ENCODE measurements around the gene BLOC1S6. TPM values are rescaled to one million over a fixed set of nuclear protein-coding genes. Genes with fewer than 3 reads are reported as not detected.

The BLOC1S6 gene
- total RNA-seq, 1 experiment from 2014 or later = 59.2 TPM

GRCh38 chr15:45588219-45588875 lies 1.2 kb downstream of the BLOC1S6 start:
- no peak for DNase-seq (ENCODE audit: low spot score)

DNA sequence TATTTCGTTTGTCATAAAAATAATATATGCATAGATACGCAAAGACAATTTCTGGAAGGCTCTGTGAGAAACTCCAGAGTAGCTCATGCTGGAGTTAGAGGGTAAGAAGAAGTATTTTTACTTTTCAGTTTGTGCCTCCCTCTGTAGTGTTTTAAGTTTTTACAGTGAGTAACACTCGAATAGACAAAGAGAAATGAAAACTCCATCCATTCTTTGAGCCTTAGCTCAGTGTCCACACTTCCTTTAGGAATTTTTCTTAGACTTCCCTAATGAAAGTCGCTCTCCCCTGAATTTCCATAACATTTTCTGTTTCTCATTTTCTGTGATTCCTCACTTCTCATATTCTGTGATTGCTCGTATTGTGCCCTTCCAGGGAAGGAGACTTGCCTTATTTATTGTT lies 2.1 kb downstream of the BLOC1S6 start:
- no peak for DNase-seq (ENCODE audit: low spot score)

- DNase-seq (ENCODE audit: low spot score) = no peak
Measured at GRCh38 chr15:45594319-45594718, 7.1 kb downstream of the BLOC1S6 start.

DNA sequence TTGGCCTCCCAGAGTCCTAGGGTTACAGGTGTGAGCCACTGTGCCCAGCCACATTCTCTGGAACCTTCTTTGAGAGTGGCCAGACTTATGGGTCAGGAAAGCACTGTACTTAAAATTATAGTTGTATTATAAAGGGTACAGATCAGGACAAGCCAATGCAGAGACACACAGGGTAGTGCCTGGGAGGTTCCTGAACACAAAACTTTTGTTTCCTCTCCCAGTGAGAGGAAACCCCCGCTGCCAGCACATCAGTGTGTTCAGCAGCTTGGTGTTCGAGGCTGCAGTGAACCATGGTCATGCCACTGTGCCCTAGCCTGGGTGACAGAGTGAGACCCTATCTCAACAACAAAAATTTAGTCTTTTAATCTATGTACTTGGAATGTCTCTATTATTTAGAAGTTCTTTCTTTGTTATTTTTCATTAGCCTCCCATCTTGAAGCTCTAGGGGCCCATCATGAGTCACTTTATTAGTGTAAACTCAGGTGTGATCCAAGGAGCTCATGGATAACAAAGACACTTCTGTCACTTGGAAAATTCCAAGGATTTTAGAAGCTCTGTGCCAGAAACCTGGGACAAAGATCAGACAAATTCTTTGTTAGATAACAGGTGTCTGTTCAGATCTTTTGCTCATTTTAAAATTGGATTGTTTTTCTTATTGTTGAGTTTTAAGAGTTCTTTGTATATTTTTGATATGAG lies 7.8 kb downstream of the BLOC1S6 start:
- no peak for DNase-seq (ENCODE audit: low spot score)

DNA sequence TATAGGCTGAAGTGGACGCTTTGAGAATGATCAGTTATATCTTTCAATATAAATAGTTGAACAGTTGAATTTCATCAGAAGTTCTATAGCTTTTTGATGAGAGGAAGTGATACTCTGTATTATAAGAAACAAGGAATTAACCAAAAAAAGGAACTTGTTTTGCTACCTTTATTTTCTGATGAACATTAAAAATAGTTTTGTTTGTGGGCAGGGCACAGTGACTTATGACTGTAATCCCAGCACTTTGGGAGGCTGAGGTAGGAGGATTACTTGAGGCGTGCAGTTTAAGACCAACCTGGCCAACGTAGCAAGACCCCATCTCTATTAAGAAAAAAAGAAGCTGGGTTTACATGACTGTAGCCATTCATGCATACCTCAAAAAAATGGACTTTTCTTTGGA lies 16.7 kb downstream of the BLOC1S6 start:
- no peak for DNase-seq (ENCODE audit: low spot score)

- DNase-seq (ENCODE audit: low spot score) = no peak
Measured at GRCh38 chr15:45604326-45604725, 17.1 kb downstream of the BLOC1S6 start.

GRCh38 chr15:45606413-45606812 lies 19.2 kb downstream of the BLOC1S6 start:
- no peak for DNase-seq (ENCODE audit: low spot score)

GRCh38 chr15:45606841-45607240 lies 19.7 kb downstream of the BLOC1S6 start:
- no peak for DNase-seq (ENCODE audit: low spot score)

DNA sequence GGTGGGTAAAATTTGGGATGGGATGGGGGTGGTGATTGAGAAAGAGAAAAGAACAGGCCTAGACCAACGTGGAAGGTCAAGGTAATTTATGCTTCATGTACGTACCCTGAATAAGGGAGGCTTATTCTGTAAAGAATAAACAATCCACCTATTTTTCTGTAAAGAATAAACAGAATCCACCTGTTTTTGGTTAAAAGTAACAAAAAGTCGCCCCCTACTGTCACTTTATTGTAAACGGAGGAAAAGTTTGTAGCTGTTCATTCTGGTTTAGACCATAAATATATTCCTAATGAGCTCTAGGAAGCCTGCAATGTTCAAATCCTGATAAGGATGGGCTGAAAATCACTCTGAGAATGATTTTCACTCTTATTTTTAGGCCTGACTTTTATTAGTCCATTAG lies 24.1 kb downstream of the BLOC1S6 start:
- DNase-seq (ENCODE audit: low spot score) = no peak

- no peak for DNase-seq (ENCODE audit: low spot score)
Measured at GRCh38 chr15:45612790-45613415, 25.7 kb downstream of the BLOC1S6 start.

DNA sequence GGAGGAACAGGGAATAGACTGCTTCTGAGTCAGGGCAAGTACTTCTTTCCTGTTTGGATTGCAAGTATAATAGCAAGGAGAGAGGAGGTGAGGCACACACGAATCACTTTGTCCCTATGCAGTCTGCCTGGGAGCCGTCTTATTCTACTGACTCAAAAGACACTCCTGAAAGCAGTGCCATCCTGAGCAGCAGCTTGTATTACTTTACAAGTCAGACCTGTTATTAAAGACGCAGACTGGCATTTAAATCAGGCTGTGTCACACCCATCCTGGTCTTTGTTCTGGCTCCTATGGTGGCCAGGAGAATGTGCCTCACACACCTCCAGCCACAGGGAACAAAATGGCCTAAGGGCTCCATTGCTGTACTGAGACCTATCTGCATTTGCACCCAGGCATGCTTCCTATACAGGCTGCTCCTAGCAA lies 29.7 kb downstream of the BLOC1S6 start:
- DNase-seq (ENCODE audit: low spot score) = no peak

GRCh38 chr15:45618813-45619212 lies 31.6 kb downstream of the BLOC1S6 start:
- DNase-seq (ENCODE audit: low spot score) = no peak

DNA sequence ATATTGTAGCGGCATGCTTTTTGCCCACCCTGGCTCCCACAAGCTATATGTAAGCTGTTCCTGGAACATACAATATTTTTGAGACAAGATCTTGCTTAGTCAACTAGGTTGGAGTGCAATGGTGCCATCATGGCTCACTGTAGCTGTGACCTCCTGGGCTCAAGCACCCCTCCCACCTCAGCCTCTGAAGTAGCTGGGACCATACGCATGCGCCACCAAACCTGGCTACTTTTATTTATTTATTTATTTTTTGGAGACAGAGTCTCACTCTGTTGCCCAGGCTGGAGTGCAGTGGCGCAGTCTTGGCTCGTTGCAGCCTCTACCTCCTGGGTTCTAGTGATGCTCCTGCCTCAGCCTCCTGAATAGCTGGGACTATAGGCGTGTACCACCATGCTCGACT lies 41.0 kb downstream of the BLOC1S6 start:
- DNase-seq (ENCODE audit: low spot score) = no peak

- DNase-seq (ENCODE audit: low spot score) = no peak
Measured at GRCh38 chr15:45630917-45631691, 43.9 kb downstream of the BLOC1S6 start.

GRCh38 chr15:45631776-45632175 lies 44.6 kb downstream of the BLOC1S6 start:
- DNase-seq (ENCODE audit: low spot score) = no peak

DNA sequence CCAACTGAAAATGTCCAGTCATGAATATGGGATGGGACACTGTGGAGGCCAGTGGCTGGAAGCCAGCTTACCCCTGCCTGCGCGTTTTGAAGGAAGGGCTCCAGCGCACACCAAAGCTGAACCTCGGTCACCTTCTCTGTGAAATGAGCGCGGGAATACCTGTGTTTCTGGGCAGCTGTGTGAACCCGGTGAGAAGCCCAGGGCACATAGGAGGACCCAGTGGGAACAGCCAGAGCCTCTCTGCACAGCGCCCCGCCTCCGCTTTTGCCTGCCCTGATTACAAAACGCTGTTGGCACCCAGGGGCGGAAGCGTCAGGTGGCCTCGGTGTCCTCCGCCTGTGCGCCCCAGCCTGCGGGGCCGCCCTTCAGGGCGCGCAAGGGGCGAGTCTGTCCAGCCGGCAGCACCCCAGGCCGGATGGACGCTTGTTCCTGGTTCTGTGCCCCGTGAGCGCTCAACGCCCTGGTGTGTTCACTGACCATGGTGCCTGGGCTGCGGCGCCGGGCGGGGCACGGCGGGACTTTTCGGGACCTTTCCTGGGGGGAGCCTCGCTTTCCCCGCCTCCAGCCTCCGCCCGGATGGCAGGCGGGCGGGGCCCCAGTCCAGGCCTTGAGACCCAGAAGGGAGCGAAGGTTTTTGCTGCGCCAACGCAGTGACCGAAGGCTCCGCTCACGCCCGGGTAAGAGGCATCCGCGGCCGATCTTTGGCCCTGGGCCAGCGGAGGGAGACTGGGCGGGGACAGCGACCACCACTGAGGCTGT lies 47.4 kb downstream of the BLOC1S6 start, which contains the start of gene SQOR:
SQOR (plus strand) TSS at position 598 of the 759 bp plus-strand sequence. CDS start 23,895 bp downstream, outside the sequence.
- DNase-seq (ENCODE audit: low spot score) = peak; percentile 27

- DNase-seq (ENCODE audit: low spot score) = no peak
Measured at GRCh38 chr15:45635191-45635638, 48.0 kb downstream of the BLOC1S6 start.

- DNase-seq (ENCODE audit: low spot score) = no peak
Measured at GRCh38 chr15:45635763-45636292, 48.6 kb downstream of the BLOC1S6 start.

GRCh38 chr15:45637141-45637540 lies 50.0 kb downstream of the BLOC1S6 start:
- DNase-seq (ENCODE audit: low spot score) = no peak

DNA sequence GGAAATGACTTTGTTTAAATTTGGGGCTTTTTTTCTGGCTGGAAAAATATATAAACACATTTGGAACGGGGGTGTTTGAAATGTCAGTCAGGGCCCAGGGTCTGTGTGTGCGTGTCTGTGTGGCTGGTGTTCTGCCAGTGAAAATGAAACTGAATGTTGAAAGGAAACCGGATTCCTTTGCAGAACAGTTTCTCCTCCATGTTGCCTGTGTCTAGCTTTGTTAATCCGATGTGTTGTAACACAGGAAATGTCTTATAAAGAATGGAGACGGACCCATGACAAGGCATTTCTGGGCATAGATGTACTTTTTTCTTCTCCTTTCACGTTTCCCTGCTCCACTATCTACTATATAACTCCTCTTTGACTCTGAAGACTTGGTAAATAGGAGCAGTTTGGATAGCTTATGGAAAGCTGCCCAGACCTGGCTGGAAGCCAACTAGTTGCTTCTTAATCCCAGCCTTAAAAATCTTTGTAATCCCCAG lies 50.4 kb downstream of the BLOC1S6 start:
- peak; percentile 88 for DNase-seq (ENCODE audit: low spot score)

DNA sequence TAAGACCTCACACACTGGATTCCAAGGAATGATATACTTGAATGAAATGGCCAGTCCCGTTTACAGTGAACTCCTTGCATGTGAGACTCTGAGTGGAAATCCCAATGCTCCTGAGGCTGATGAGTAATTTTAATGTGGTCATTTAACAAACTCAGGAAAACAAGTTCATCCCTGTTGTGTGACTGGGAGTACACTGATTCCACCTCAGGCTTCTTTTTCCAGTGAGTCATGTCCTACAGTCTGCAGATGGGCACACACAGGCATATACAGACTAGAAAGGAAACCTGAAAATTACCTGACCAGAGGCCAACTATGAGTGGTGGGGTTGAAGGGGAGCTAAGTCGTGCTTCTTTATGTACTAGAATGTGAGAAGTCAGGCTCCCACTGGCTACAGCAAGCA lies 53.4 kb downstream of the BLOC1S6 start:
- DNase-seq (ENCODE audit: low spot score) = peak; percentile 78
